Ovary (tissue), 3 donors: ENCODE measurements around the gene ZNF775.

Source experiments
- EP300 ChIP-seq: sonication (generic); formaldehyde crosslinking; IDR thresholded peaks from one replicate; pipeline ENCODE4 v1.6.1; 2017; ENCODE audit warnings: antibody characterized with exemption
- POLR2A ChIP-seq: fragments of 450-650 bp; IDR thresholded peaks from one replicate; pipeline ENCODE4 v1.6.1; 2017; ENCODE audit warnings: antibody characterized with exemption, mild to moderate bottlenecking, moderate library complexity
- TF ChIP-seq, protein P1 (sequence below), 3 donors: fragments of 450-650 bp in 2 of 3; fragments of 200-600 bp in 1 of 3; IDR thresholded peaks; one replicate each; pipeline versions ENCODE4 v1.5.1 to v1.8.0; 2016 to 2022; ENCODE audit warnings: antibody characterized with exemption in 3 of 3, mild to moderate bottlenecking in 1 of 3
- donor health status: DM: no; HTN: no; CAD: no.

DNA sequence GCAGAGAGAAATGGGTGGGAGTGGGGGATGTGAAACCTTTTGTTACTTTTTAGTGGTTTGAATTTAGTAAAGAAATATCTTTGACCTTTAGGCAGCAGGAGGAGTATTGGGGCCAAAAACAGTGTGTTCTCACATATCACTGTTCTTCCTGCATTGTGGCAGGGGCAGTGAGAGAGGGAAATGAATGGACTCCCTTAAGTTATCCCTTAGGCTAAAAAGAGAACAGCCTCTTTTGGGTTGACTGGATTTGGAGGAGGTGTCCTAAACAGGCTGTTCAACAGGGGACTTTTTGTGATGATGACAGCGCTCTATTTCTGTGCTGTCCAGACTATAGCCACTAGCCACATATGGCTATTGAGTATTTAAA is 22.3 kb downstream of the ZNF775 start:
- TF ChIP-seq, protein P1, sequence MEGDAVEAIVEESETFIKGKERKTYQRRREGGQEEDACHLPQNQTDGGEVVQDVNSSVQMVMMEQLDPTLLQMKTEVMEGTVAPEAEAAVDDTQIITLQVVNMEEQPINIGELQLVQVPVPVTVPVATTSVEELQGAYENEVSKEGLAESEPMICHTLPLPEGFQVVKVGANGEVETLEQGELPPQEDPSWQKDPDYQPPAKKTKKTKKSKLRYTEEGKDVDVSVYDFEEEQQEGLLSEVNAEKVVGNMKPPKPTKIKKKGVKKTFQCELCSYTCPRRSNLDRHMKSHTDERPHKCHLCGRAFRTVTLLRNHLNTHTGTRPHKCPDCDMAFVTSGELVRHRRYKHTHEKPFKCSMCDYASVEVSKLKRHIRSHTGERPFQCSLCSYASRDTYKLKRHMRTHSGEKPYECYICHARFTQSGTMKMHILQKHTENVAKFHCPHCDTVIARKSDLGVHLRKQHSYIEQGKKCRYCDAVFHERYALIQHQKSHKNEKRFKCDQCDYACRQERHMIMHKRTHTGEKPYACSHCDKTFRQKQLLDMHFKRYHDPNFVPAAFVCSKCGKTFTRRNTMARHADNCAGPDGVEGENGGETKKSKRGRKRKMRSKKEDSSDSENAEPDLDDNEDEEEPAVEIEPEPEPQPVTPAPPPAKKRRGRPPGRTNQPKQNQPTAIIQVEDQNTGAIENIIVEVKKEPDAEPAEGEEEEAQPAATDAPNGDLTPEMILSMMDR (IDR thresholded peaks at IDR 0.05) = no peak
- TF ChIP-seq POLR2A (no peak), EP300 (no peak)
